OCI-LY7 (cell line): ENCODE measurements around the gene RPS17. TPM values are rescaled to one million over a fixed set of nuclear protein-coding genes. Genes with fewer than 3 reads are reported as not detected.

Experiments used
- BruUV-seq: library from RNA; stranded (reverse); fragments of 400-500 nt; replicated peaks from 2 replicates; lab custom pipeline; 2021; lab: Mats Ljungman, UMichigan
- CTCF ChIA-PET: fragments of 300-600 bp; sonication (Branson Sonifier 250); formaldehyde crosslinking; loops from one replicate; lab custom pipeline; 2022; ENCODE audit warnings: antibody characterized with exemption; ENCODE audit not compliant: unreplicated experiment; lab: Charles Lee
- POLR2A ChIA-PET: fragments of 300-600 bp; sonication (Branson Sonifier 250); formaldehyde crosslinking; loops from one replicate; lab custom pipeline; 2022; ENCODE audit warnings: antibody characterized with exemption; lab: Charles Lee
- DNase-seq: peaks from one replicate; pipeline ENCODE4 v3.0.0-alpha.2; 2015; ENCODE audit warnings: low spot score
- H2AFZ ChIP-seq: fragments of 200-600 bp; sonication (generic), shearing (Covaris generic); 2 replicates; pipeline ENCODE4 v1.6.1; 2014; ENCODE audit warnings: mild to moderate bottlenecking, antibody characterized with exemption, low read length, moderate library complexity
- H3K27ac ChIP-seq: fragments of 200-600 bp; sonication (generic); 2 replicates; pipeline ENCODE4 v1.5.1; 2014; ENCODE audit warnings: mixed run types, low read depth, mild to moderate bottlenecking, moderate library complexity, low read length, inconsistent platforms; ENCODE audit not compliant: poor library complexity, severe bottlenecking
- H3K36me3 ChIP-seq: fragments of 200-600 bp; sonication (generic); 2 replicates; pipeline ENCODE4 v1.6.1; 2014; ENCODE audit warnings: mild to moderate bottlenecking, antibody characterized with exemption, low read length, moderate library complexity, mixed read lengths; ENCODE audit not compliant: insufficient read depth
- H3K4me1 ChIP-seq: fragments of 200-600 bp; sonication (generic); 2 replicates; pipeline ENCODE4 v1.5.1; 2014; ENCODE audit warnings: mild to moderate bottlenecking, low read length; ENCODE audit not compliant: insufficient read depth, poor library complexity, severe bottlenecking
- H3K4me2 ChIP-seq: fragments of 200-600 bp; sonication (generic); 2 replicates; pipeline ENCODE4 v1.6.1; 2014; ENCODE audit warnings: mild to moderate bottlenecking, low read length
- H3K4me3 ChIP-seq: fragments of 200-600 bp; sonication (generic); 2 replicates; pipeline ENCODE4 v1.5.1; 2014; ENCODE audit warnings: mild to moderate bottlenecking, low read depth, low read length; ENCODE audit not compliant: poor library complexity, severe bottlenecking
- H3K79me2 ChIP-seq: fragments of 200-600 bp; sonication (generic); 2 replicates; pipeline ENCODE4 v1.6.1; 2016; ENCODE audit warnings: low read depth, mild to moderate bottlenecking, low read length, moderate library complexity, mixed read lengths; ENCODE audit not compliant: insufficient read depth
- H3K9me2 ChIP-seq: fragments of 200-600 bp; sonication (generic); 2 replicates; pipeline ENCODE4 v1.6.1; 2016; ENCODE audit warnings: mild to moderate bottlenecking, low read length, mixed read lengths; ENCODE audit not compliant: insufficient read depth
- H3K9me3 ChIP-seq: fragments of 200-600 bp; sonication (generic); 2 replicates; pipeline ENCODE4 v1.6.1; 2014; ENCODE audit warnings: mild to moderate bottlenecking, mixed run types, low read length, mixed read lengths
- H4K20me1 ChIP-seq: fragments of 200-600 bp; sonication (generic); 2 replicates; pipeline ENCODE4 v1.6.1; 2014; ENCODE audit warnings: mild to moderate bottlenecking, antibody characterized with exemption, low read length, moderate library complexity, mixed read lengths; ENCODE audit not compliant: insufficient read depth
- CTCF ChIP-seq: fragments of 200-600 bp; sonication (generic); conservative IDR thresholded peaks from 2 replicates; pipeline ENCODE4 v1.5.1; 2014; ENCODE audit warnings: mild to moderate bottlenecking, antibody characterized with exemption, low read length, moderate library complexity, mixed read lengths
- EZH2phosphoT487 ChIP-seq: fragments of 200-600 bp; sonication (generic); IDR thresholded peaks from 2 replicates; pipeline ENCODE4 v1.6.1; 2018; ENCODE audit warnings: low read depth, borderline replicate concordance, mild to moderate bottlenecking, mixed run types, antibody characterized with exemption, low read length, moderate library complexity, mixed read lengths
- intact Hi-C: fragments of 100-400 bp; cut with micrococcal nuclease; formaldehyde crosslinking; loops from one replicate; pipeline ENCODE4 v1.10.0; 2022; ENCODE audit not compliant: unreplicated experiment
- total RNA-seq, 2 experiments: library from RNA; depleted of rRNA in 1 of 2; stranded (reverse); fragments of >200 nt in 1 of 2; shearing (Covaris generic) in 1 of 2; gene quantifications; 2 replicates each; pipeline ENCODE4 v1.2.3, GENCODE V29; 2014 to 2022

RPS17 gene
- total RNA-seq, 2 experiments from 2014 or later = 2,562 to 3,737 TPM

GRCh38 chr15:82543160-82543559 is 2.9 kb upstream of the RPS17 start:
- Histone ChIP-seq H4K20me1 (peaks cover 12% of the 10 kb centered on the region), H3K27ac (no peak overlapping the region), H3K4me2 (no peak overlapping the region), H2AFZ (no peak overlapping the region), H3K9me3 (no peaks in the 10 kb centered on the region), H3K4me3 (no peak overlapping the region), H3K9me2 (no peaks in the 10 kb centered on the region), H3K4me1 (peaks cover 8% of the 10 kb centered on the region), H3K79me2 (peaks cover 28% of the 10 kb centered on the region), H3K36me3 (peaks cover 20% of the 10 kb centered on the region)
- no peak for DNase-seq
- intact Hi-C loops = loop anchor here (5.0 to 10.0 kb wide), 2 partner anchors 209 to 302 kb away; no protein-coding TSS in a partner anchor
- BruUV-seq = no TSS peak
- TF ChIP-seq CTCF = no peak
- no peak for TF ChIP-seq EZH2phosphoT487
- ChIA-PET POLR2A (interaction anchor here (0.6 to 0.8 kb wide), 3 partner anchors 195 to 236 kb away, joined by 3 to 5 read pairs (median 4); no protein-coding TSS in a partner anchor), CTCF (interaction anchor here (0.6 to 0.8 kb wide), 2 partner anchors 207 to 460 kb away, joined by 3 read pairs; no protein-coding TSS in a partner anchor)

GRCh38 chr15:82540984-82541431 is 751 bp upstream of the RPS17 start:
- H3K4me3 ChIP-seq = peak overlapping the region; percentile 78
- ChIA-PET CTCF (interaction anchor here (1.6 kb wide), 1 partner anchor 10 kb away, joined by 5 read pairs; no protein-coding TSS in a partner anchor), POLR2A (interaction anchor here (0.7 to 2.3 kb wide), 4 partner anchors 10 to 316 kb away, joined by 3 to 11 read pairs (median 6); no protein-coding TSS in a partner anchor)
- H3K79me2 ChIP-seq = peaks cover 45% of the 10 kb centered on the region
- peak overlapping the region; percentile 66 for H3K27ac ChIP-seq
- BruUV-seq = TSS peak; percentile 96
- intact Hi-C loops = loop anchor here (1.0 to 10.0 kb wide), 3 partner anchors 211 to 304 kb away; no protein-coding TSS in a partner anchor
- H3K4me2 ChIP-seq = peak overlapping the region; percentile 96
- H2AFZ ChIP-seq = peak overlapping the region; percentile 97
- H3K36me3 ChIP-seq = peaks cover 41% of the 10 kb centered on the region
- no peak for DNase-seq
- no peak for TF ChIP-seq CTCF
- no peak for TF ChIP-seq EZH2phosphoT487
- H3K4me1 ChIP-seq = peaks cover 29% of the 10 kb centered on the region
- H4K20me1 ChIP-seq = peaks cover 24% of the 10 kb centered on the region
- H3K9me3 ChIP-seq = no peaks in the 10 kb centered on the region
- no peaks in the 10 kb centered on the region for H3K9me2 ChIP-seq

GRCh38 chr15:82539691-82540054 is 584 bp downstream of the RPS17 start:
- peak; percentile 37 for DNase-seq
- Histone ChIP-seq H3K9me2 (no peaks in the 10 kb centered on the region), H3K4me3 (peak overlapping the region; percentile 78), H3K4me1 (peaks cover 29% of the 10 kb centered on the region), H3K4me2 (peak overlapping the region; percentile 83), H3K9me3 (no peaks in the 10 kb centered on the region), H2AFZ (no peak overlapping the region), H3K36me3 (peaks cover 53% of the 10 kb centered on the region), H3K27ac (peak overlapping the region; percentile 63), H3K79me2 (peaks cover 45% of the 10 kb centered on the region), H4K20me1 (peaks cover 24% of the 10 kb centered on the region)
- no TSS peak for BruUV-seq
- ChIA-PET POLR2A (interaction anchor here (0.6 to 2.3 kb wide), 3 partner anchors 144 to 405 kb away, joined by 3 to 11 read pairs (median 3); no protein-coding TSS in a partner anchor), CTCF (interaction anchor here (0.8 to 1.6 kb wide), 2 partner anchors 8 to 9 kb away, joined by 3 to 5 read pairs; no protein-coding TSS in a partner anchor)
- intact Hi-C loops = loop anchor here (1.0 to 10.0 kb wide), 4 partner anchors 213 to 665 kb away; partner anchors contain the start of gene HDGFL3
- TF ChIP-seq EZH2phosphoT487 = no peak
- TF ChIP-seq CTCF = no peak; the same call in 1 of the 2 replicates
